ENCODE results near the gene KCTD16. TPM values are rescaled to one million over a fixed set of nuclear protein-coding genes. Genes with fewer than 3 reads are reported as not detected.

Gene KCTD16
- polyA plus RNA-seq, 1 of the 3 experiments (the other 2 are of a cell fraction), result 0.03 TPM

- H4K20me1 ChIP-seq (ENCODE audit: insufficient read depth), result no peaks in the 10 kb centered on the region
- DNase-seq, result no peak
- no peaks in the 10 kb centered on the region for H3K9me3 ChIP-seq
- no peak overlapping the region for H3K4me3 ChIP-seq (ENCODE audit: low read depth in 2 of 2, low read length in 1 of 2)
- no peaks in the 10 kb centered on the region for H3K36me3 ChIP-seq (replicated peaks in 1 of 2; ENCODE audit: control insufficient read depth in 1 of 2, insufficient read depth in 2 of 2, low read length in 1 of 2)
- 55% methylated on average over 4 of the region's 4 CpGs for WGBS (ENCODE audit: low lambda C conversion rate)
- no peaks in the 10 kb centered on the region; the same call in 1 of the 2 replicates for H3K27me3 ChIP-seq (ENCODE audit: insufficient read depth)
- no peak overlapping the region for H2AFZ ChIP-seq (ENCODE audit: low read depth)
- no peak overlapping the region for H3K27ac ChIP-seq (ENCODE audit: low read depth in 2 of 2, low read length in 1 of 2)
- ChIA-PET POLR2A (no interaction called here), CTCF (interaction anchor here (1.6 to 2.9 kb wide), 2 partner anchors 11 to 17 kb away, joined by 3 to 9 read pairs; no protein-coding TSS in a partner anchor)
- H3K9me2 ChIP-seq, result no peaks in the 10 kb centered on the region
- no peak overlapping the region for H3K9ac ChIP-seq
- H3F3A ChIP-seq (replicated peaks; ENCODE audit: insufficient read depth), result no peaks in the 10 kb centered on the region
- TF ChIP-seq FOSL2 (IDR thresholded peaks at IDR 0.05; ENCODE audit: borderline replicate concordance, low read depth) (no peak), ELF1 (IDR thresholded peaks at IDR 0.05) (no peak), EP300 (IDR thresholded peaks at IDR 0.05; ENCODE audit: borderline replicate concordance in 1 of 2, low read depth in 1 of 2, low read length in 1 of 2) (no peak), SIN3A (IDR thresholded peaks at IDR 0.05; ENCODE audit: borderline replicate concordance, low read depth, low read length) (no peak), MEF2A (IDR thresholded peaks at IDR 0.05; ENCODE audit: borderline replicate concordance, low read depth) (no peak), TEAD4 (IDR thresholded peaks at IDR 0.05; ENCODE audit: borderline replicate concordance, insufficient read depth) (no peak)
- H3K4me1 ChIP-seq (ENCODE audit: control insufficient read depth in 1 of 2, insufficient read depth in 2 of 2, low read depth in 1 of 2, low read length in 1 of 2), result no peaks in the 10 kb centered on the region; a peak in 1 of 4 replicates
- H3K4me2 ChIP-seq, result no peak overlapping the region
- no peaks in the 10 kb centered on the region for H3K79me2 ChIP-seq (ENCODE audit: insufficient read depth)
These were observed 147.8 kb downstream of the KCTD16 start for GRCh38 chr5:144318460-144318859.

GRCh38 chr5:144323181-144323580 lies 152.5 kb downstream of the KCTD16 start:
- Histone ChIP-seq H3K27ac (ENCODE audit: low read depth in 2 of 2, low read length in 1 of 2) (no peak overlapping the region), H3K4me1 (ENCODE audit: control insufficient read depth in 1 of 2, insufficient read depth in 2 of 2, low read depth in 1 of 2, low read length in 1 of 2) (no peaks in the 10 kb centered on the region; a peak in 1 of 4 replicates), H3F3A (replicated peaks; ENCODE audit: insufficient read depth) (no peaks in the 10 kb centered on the region), H4K20me1 (ENCODE audit: insufficient read depth) (no peaks in the 10 kb centered on the region), H3K36me3 (replicated peaks in 1 of 2; ENCODE audit: control insufficient read depth in 1 of 2, insufficient read depth in 2 of 2, low read length in 1 of 2) (no peaks in the 10 kb centered on the region), H3K27me3 (ENCODE audit: insufficient read depth) (no peaks in the 10 kb centered on the region; the same call in 1 of the 2 replicates), H3K9ac (no peak overlapping the region), H3K79me2 (ENCODE audit: insufficient read depth) (no peaks in the 10 kb centered on the region), H3K4me3 (ENCODE audit: low read depth in 2 of 2, low read length in 1 of 2) (no peak overlapping the region), H3K9me2 (no peaks in the 10 kb centered on the region), H3K9me3 (no peaks in the 10 kb centered on the region), H3K4me2 (no peak overlapping the region), H2AFZ (ENCODE audit: low read depth) (no peak overlapping the region)
- no peak for DNase-seq
- ChIA-PET POLR2A (no interaction called here), CTCF (no interaction called here)
- TF ChIP-seq FOXM1 (IDR thresholded peaks at IDR 0.05; ENCODE audit: low read depth), result no peak
- no peak for TF ChIP-seq CTCF (IDR thresholded peaks at IDR 0.05)
- TF ChIP-seq MAX (IDR thresholded peaks at IDR 0.05; ENCODE audit: low read depth), result no peak
- no peak for TF ChIP-seq FOXJ3 (CRISPR knock-in tag; IDR thresholded peaks at IDR 0.05)
- no peak for TF ChIP-seq NRF1 (IDR thresholded peaks at IDR 0.05; ENCODE audit: low read depth, low read length)
- no peak for TF ChIP-seq REST (IDR thresholded peaks at IDR 0.05; ENCODE audit: low read depth, low read length)
- TF ChIP-seq ZBTB33 (IDR thresholded peaks at IDR 0.05; ENCODE audit: borderline replicate concordance, low read depth), result no peak
- TF ChIP-seq GATA2 (CRISPR knock-in tag; IDR thresholded peaks at IDR 0.05), result no peak
- no peak for TF ChIP-seq TAF1 (IDR thresholded peaks at IDR 0.05; ENCODE audit: borderline replicate concordance, low read depth, low read length)
- TF ChIP-seq TEAD4 (IDR thresholded peaks at IDR 0.05; ENCODE audit: borderline replicate concordance, insufficient read depth), result no peak
- no peak for TF ChIP-seq RFX5 (IDR thresholded peaks at IDR 0.05; ENCODE audit: low read length)
- TF ChIP-seq MEF2A (IDR thresholded peaks at IDR 0.05; ENCODE audit: borderline replicate concordance, low read depth), result no peak
- TF ChIP-seq EZH2phosphoT487 (IDR thresholded peaks at IDR 0.05; ENCODE audit: borderline replicate concordance, low read depth), result no peak
- 38% methylated on average over 1 of the region's 1 CpG for WGBS (ENCODE audit: low lambda C conversion rate)

All from SK-N-SH (cell line).